K562 (cell line): Measurements from ENCODE around the gene NRG3. TPM values are rescaled to one million over a fixed set of nuclear protein-coding genes. Genes with fewer than 3 reads are reported as not detected.

Experiments
- GABPB1 ChIP-seq: sonication (generic); formaldehyde crosslinking; IDR thresholded peaks from 2 replicates; pipeline ENCODE4 v1.8.0; 2022; ENCODE audit warnings: mild to moderate bottlenecking, missing genetic modification reagents
- ZNF408 ChIP-seq: fragments of 250-450 bp; sonication (Bioruptor Pico); IDR thresholded peaks from 2 replicates; pipeline ENCODE4 v1.4.0; 2020; ENCODE audit warnings: low read depth, mild to moderate bottlenecking, moderate library complexity
- ZNF77 ChIP-seq: fragments of 250-450 bp; sonication (Bioruptor Pico); IDR thresholded peaks from 2 replicates; pipeline ENCODE4 v1.5.0; 2020
- polyA plus RNA-seq, 8 experiments: library from polyadenylated mRNA; depleted of rRNA in 4 of 8; stranded (reverse) in 5 of 8; unstranded in 3 of 8; fragments of >200 nt; fragmentation: Nextera tagmentation in 2 of 8; fragmentation: Illumina TruSeq in 1 of 8; extraction: Ambion mirVana in 2 of 8; extraction: Trizol in 1 of 8; gene quantifications; 2 replicates each; pipeline versions ENCODE4 v1.2.1 to v1.2.3, GENCODE V29; 2011 to 2014; ENCODE audit warnings: inconsistent platforms in 1 of 8, missing spikeins in 1 of 8
- total RNA-seq, 7 experiments: library from RNA; depleted of rRNA in 6 of 7; stranded (reverse); fragments of >200 nt in 6 of 7; fragmentation: Illumina TruSeq in 2 of 7; extraction: Trizol in 2 of 7; gene quantifications; 2 replicates each; pipeline versions ENCODE4 v1.2.1 to v1.2.3, GENCODE V29; 2011 to 2021; ENCODE audit warnings: low replicate concordance in 1 of 7
- TF ChIP-seq, protein P1 (sequence below): fragments of 450-650 bp; conservative IDR thresholded peaks from 2 replicates; pipeline ENCODE4 v1.6.1; 2016; ENCODE audit warnings: missing genetic modification characterization, low read depth, mild to moderate bottlenecking, missing compliant biosample characterization, moderate library complexity
- TF ChIP-seq, protein P2 (sequence below): fragments of 200-800 bp; sonication (Bioruptor generic); IDR thresholded peaks from 2 replicates; pipeline ENCODE4 v1.6.1; 2016; ENCODE audit warnings: missing genetic modification characterization, missing compliant biosample characterization

The NRG3 gene
- total and polyA plus RNA-seq, 9 of the 15 experiments (the other 6 are each of a cell fraction or from before 2014, with no cell fraction given) = not detected

DNA sequence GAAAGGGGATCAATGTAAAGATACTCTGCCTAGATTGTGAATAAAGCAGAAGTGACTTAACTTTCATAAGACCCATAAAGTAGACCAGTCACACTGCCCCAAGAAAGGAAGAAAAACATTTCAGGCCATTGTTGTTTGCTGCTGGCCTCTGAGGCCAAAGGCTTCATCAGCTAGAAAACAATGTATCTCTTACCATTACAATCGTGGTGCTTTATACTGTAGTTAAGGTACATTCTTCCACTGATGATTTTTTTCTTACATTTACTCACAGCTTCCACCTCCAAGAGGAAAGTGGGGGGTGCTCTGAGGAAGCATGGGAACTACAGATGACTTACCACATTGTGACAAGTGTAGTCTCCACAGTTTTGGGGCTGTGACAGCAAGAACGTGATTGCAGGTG lies 68.6 kb downstream of the NRG3 start (continued):
- TF ChIP-seq, protein P1, sequence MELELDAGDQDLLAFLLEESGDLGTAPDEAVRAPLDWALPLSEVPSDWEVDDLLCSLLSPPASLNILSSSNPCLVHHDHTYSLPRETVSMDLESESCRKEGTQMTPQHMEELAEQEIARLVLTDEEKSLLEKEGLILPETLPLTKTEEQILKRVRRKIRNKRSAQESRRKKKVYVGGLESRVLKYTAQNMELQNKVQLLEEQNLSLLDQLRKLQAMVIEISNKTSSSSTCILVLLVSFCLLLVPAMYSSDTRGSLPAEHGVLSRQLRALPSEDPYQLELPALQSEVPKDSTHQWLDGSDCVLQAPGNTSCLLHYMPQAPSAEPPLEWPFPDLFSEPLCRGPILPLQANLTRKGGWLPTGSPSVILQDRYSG (tag) = no peak
- TF ChIP-seq ZNF77 = no peak
- no peak for TF ChIP-seq GABPB1
- TF ChIP-seq, protein P2, sequence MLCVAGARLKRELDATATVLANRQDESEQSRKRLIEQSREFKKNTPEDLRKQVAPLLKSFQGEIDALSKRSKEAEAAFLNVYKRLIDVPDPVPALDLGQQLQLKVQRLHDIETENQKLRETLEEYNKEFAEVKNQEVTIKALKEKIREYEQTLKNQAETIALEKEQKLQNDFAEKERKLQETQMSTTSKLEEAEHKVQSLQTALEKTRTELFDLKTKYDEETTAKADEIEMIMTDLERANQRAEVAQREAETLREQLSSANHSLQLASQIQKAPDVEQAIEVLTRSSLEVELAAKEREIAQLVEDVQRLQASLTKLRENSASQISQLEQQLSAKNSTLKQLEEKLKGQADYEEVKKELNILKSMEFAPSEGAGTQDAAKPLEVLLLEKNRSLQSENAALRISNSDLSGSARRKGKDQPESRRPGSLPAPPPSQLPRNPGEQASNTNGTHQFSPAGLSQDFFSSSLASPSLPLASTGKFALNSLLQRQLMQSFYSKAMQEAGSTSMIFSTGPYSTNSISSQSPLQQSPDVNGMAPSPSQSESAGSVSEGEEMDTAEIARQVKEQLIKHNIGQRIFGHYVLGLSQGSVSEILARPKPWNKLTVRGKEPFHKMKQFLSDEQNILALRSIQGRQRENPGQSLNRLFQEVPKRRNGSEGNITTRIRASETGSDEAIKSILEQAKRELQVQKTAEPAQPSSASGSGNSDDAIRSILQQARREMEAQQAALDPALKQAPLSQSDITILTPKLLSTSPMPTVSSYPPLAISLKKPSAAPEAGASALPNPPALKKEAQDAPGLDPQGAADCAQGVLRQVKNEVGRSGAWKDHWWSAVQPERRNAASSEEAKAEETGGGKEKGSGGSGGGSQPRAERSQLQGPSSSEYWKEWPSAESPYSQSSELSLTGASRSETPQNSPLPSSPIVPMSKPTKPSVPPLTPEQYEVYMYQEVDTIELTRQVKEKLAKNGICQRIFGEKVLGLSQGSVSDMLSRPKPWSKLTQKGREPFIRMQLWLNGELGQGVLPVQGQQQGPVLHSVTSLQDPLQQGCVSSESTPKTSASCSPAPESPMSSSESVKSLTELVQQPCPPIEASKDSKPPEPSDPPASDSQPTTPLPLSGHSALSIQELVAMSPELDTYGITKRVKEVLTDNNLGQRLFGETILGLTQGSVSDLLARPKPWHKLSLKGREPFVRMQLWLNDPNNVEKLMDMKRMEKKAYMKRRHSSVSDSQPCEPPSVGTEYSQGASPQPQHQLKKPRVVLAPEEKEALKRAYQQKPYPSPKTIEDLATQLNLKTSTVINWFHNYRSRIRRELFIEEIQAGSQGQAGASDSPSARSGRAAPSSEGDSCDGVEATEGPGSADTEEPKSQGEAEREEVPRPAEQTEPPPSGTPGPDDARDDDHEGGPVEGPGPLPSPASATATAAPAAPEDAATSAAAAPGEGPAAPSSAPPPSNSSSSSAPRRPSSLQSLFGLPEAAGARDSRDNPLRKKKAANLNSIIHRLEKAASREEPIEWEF (CRISPR knock-in tag) = no peak
- no peak for TF ChIP-seq ZNF408 (CRISPR knock-in tag)
- TF ChIP-seq, all 486 proteins: peak for 0
